OCI-LY3 (cell line): ENCODE results near the gene IL1A.

ENCODE experiments used
- CTCF ChIP-seq: fragments of 200-600, 300-600 bp; sonication (generic); IDR thresholded peaks from 2 replicates; pipeline ENCODE4 v1.5.1; 2014; ENCODE audit warnings: antibody characterized with exemption, low read length, low read depth
- EZH2phosphoT487 ChIP-seq: fragments of 200-600 bp; shearing (Covaris generic); IDR thresholded peaks from 2 replicates; pipeline ENCODE4 v1.6.1; 2018; ENCODE audit warnings: antibody characterized with exemption, mixed run types, low read depth

GRCh38 chr2:112774536-112775285 lies 9.6 kb downstream of the IL1A start:
- TF ChIP-seq CTCF (no peak), EZH2phosphoT487 (no peak)
